Testis (tissue), 3 donors: ENCODE measurements around the gene NDE1. TPM values are rescaled to one million over a fixed set of nuclear protein-coding genes. Genes with fewer than 3 reads are reported as not detected.
A peak's percentile ranks its signal among the peaks of the same experiment; 100 is the strongest.

Experiments
- DNase-seq: peaks from one replicate; pipeline ENCODE4 v3.0.0-alpha.2; 2019
- H3K27ac ChIP-seq, 2 donors: fragments of 200-600 bp; sonication (generic); one replicate each; pipeline ENCODE4 v1.5.1; 2019
- H3K27me3 ChIP-seq: fragments of 200-600 bp; sonication (generic); one replicate; pipeline ENCODE4 v1.5.1; 2019
- H3K36me3 ChIP-seq: fragments of 200-600 bp; sonication (generic); one replicate; pipeline ENCODE4 v1.5.1; 2017; ENCODE audit warnings: low read depth; ENCODE audit errors: missing control alignments
- H3K4me1 ChIP-seq: fragments of 200-600 bp; sonication (generic); one replicate; pipeline ENCODE4 v1.5.1; 2019
- H3K4me3 ChIP-seq, 2 donors: fragments of 200-600 bp; sonication (generic); one replicate each; pipeline ENCODE4 v1.5.1; 2017 to 2019
- H3K9me3 ChIP-seq: fragments of 200-600 bp; sonication (generic); one replicate; pipeline ENCODE4 v1.5.1; 2017
- CTCF ChIP-seq, 3 experiments: fragments of 450-650 bp in 2 of 3; fragments of 200-600 bp in 1 of 3; sonication (generic) in 1 of 3; IDR thresholded peaks; one replicate each; pipeline ENCODE4 v1.5.1; 2016 to 2019; ENCODE audit warnings: antibody characterized with exemption in 3 of 3, mild to moderate bottlenecking in 2 of 3, moderate library complexity in 1 of 3
- POLR2A ChIP-seq: fragments of 450-650 bp; IDR thresholded peaks from one replicate; pipeline ENCODE4 v1.6.1; 2017; ENCODE audit warnings: antibody characterized with exemption, mild to moderate bottlenecking, moderate library complexity
- WGBS, 2 donors: methylation state at CpG; one replicate each; pipeline ENCODE4 v1.1.5; 2018; 5-methylcytosine and 5-hydroxymethylcytosine counted together
- intact Hi-C: fragments of 100-400 bp; cut with DNase I; formaldehyde crosslinking; loops from one replicate; pipeline ENCODE4 v1.15.1; 2023; ENCODE audit warnings: low total_unique reads
- polyA plus RNA-seq: library from polyadenylated mRNA; stranded (reverse); fragments of 350-450 nt; fragmentation: Illumina TruSeq; extraction: RNeasy Lipid Tissue Mini Kit (QIAGEN cat#74804); gene quantifications from one replicate; pipeline ENCODE4 v1.2.3, GENCODE V29; 2014; ENCODE audit warnings: low read depth, low replicate concordance; ENCODE audit not compliant: insufficient read depth
- total RNA-seq, 2 donors: library from RNA; depleted of rRNA; stranded (reverse); fragments of >200 nt; gene quantifications; one replicate each; pipeline ENCODE4 v1.2.3, GENCODE V29; 2016

NDE1 gene
- total and polyA plus RNA-seq, 3 donors from 2014 or later, result 45.2 to 84.3 (median 51.6) TPM

- Histone ChIP-seq H3K4me3 (no peak overlapping the region), H3K27ac (peak overlapping the region; percentile 36 to 76), H3K27me3 (no peaks in the 10 kb centered on the region), H3K9me3 (no peaks in the 10 kb centered on the region), H3K36me3 (no peaks in the 10 kb centered on the region), H3K4me1 (peaks cover 8% of the 10 kb centered on the region)
- intact Hi-C loops, result no loop called here
- TF ChIP-seq POLR2A (no peak), CTCF (IDR thresholded peaks at IDR 0.05) (no peak)
- WGBS, 2 donors, result 54 to 63% methylated on average over 11 to 13 of the region's 13 CpGs
- DNase-seq, result peak; percentile 81
These were observed 42.2 kb upstream of the NDE1 start for GRCh38 chr16:15607700-15608396.

- no peak overlapping the region for H3K4me3 ChIP-seq
- no peaks in the 10 kb centered on the region for H3K27me3 ChIP-seq
- WGBS, 2 donors, result 86 to 90% methylated on average over 19 of the region's 19 CpGs
- intact Hi-C loops, result no loop called here
- TF ChIP-seq POLR2A (no peak), CTCF (IDR thresholded peaks at IDR 0.05) (no peak)
- DNase-seq, result no peak
- H3K27ac ChIP-seq, result peak overlapping the region; percentile 3 to 76
- H3K9me3 ChIP-seq, result no peaks in the 10 kb centered on the region
- no peaks in the 10 kb centered on the region for H3K36me3 ChIP-seq
- peaks cover 8% of the 10 kb centered on the region for H3K4me1 ChIP-seq
These were observed 41.4 kb upstream of the NDE1 start for GRCh38 chr16:15608398-15609285.

- intact Hi-C loops, result no loop called here
- peaks cover 8% of the 10 kb centered on the region for H3K4me1 ChIP-seq
- TF ChIP-seq CTCF (IDR thresholded peaks at IDR 0.05) (no peak), POLR2A (no peak)
- WGBS, 2 donors, result 94 to 95% methylated on average over 6 of the region's 6 CpGs
- H3K4me3 ChIP-seq, result no peak overlapping the region
- no peak for DNase-seq
- no peak overlapping the region for H3K27ac ChIP-seq
- no peaks in the 10 kb centered on the region for H3K36me3 ChIP-seq
- no peaks in the 10 kb centered on the region for H3K9me3 ChIP-seq
- H3K27me3 ChIP-seq, result no peaks in the 10 kb centered on the region
These were observed 40.8 kb upstream of the NDE1 start for GRCh38 chr16:15609286-15609649.

GRCh38 chr16:15610369-15610871 is 39.6 kb upstream of the NDE1 start:
- Histone ChIP-seq H3K9me3 (no peaks in the 10 kb centered on the region), H3K4me3 (no peak overlapping the region), H3K27ac (no peak overlapping the region), H3K4me1 (peaks cover 8% of the 10 kb centered on the region), H3K27me3 (no peaks in the 10 kb centered on the region), H3K36me3 (no peaks in the 10 kb centered on the region)
- intact Hi-C loops, result no loop called here
- no peak for DNase-seq
- WGBS, 2 donors, result 95 to 96% methylated on average over 10 of the region's 10 CpGs
- no peak for TF ChIP-seq CTCF (IDR thresholded peaks at IDR 0.05)
- TF ChIP-seq POLR2A, result no peak
